Measurements from ENCODE around the gene MRPS18B.
"Not testable (repeated sequence)": the region's sequence is repeated elsewhere in the genome, so short reads cannot be mapped to it uniquely, and the experiment has no call there.

MRPS18B gene

GRCh38 chr6:30644769-30645168 is 27.1 kb downstream of the MRPS18B start:
- DNase-seq, result no peak

- DNase-seq, result no peak
Measured at GRCh38 chr6:30645989-30646388, 28.3 kb downstream of the MRPS18B start.

GRCh38 chr6:30646450-30647241 is 29.0 kb downstream of the MRPS18B start, which contains the start of gene C6orf136:
TSS of gene C6orf136 (plus strand) at chr6:30647133. CDS start at chr6:30647232, 99 bp downstream.
- peak; percentile 91 to 96 (median 95) for DNase-seq

- peak; percentile 86 to 96 (median 95) for DNase-seq
Measured at GRCh38 chr6:30647242-30648116, 29.8 kb downstream of the MRPS18B start.

- no peak for DNase-seq
Measured at GRCh38 chr6:30651143-30651542, 33.5 kb downstream of the MRPS18B start.

GRCh38 chr6:30654798-30655742 is 37.4 kb downstream of the MRPS18B start:
- DNase-seq, result no peak

GRCh38 chr6:30655743-30656094 is 38.1 kb downstream of the MRPS18B start:
- DNase-seq, result no peak

- no peak for DNase-seq
Measured at GRCh38 chr6:30656513-30656912, 38.9 kb downstream of the MRPS18B start.

GRCh38 chr6:30657454-30657853 is 39.8 kb downstream of the MRPS18B start:
- DNase-seq, result no peak

- not testable (repeated sequence) for DNase-seq
Measured at GRCh38 chr6:30657922-30658321, 40.3 kb downstream of the MRPS18B start.

GRCh38 chr6:30664994-30665767 is 47.5 kb downstream of the MRPS18B start:
- no peak for DNase-seq

GRCh38 chr6:30666300-30666699 is 48.7 kb downstream of the MRPS18B start:
- not testable (repeated sequence) for DNase-seq

GRCh38 chr6:30670760-30671527 is 53.3 kb downstream of the MRPS18B start:
- DNase-seq, result no peak

GRCh38 chr6:30672445-30673253 is 55.0 kb downstream of the MRPS18B start, which contains the start of gene DHX16:
TSS of gene DHX16 (minus strand) at chr6:30673006. CDS start at chr6:30672841, 165 bp downstream.
- peak; percentile 89 to 97 (median 94) for DNase-seq
